ENCODE measurements around the gene CYP27C1.

Gene CYP27C1

GRCh38 chr2:127183771-127184170, 36.3 kb downstream of the CYP27C1 start:
- no peaks in the 10 kb centered on the region for H3K27me3 ChIP-seq (ENCODE audit: insufficient read depth, poor library complexity, severe bottlenecking)
- DNase-seq (ENCODE audit: low spot score) (no peak), ATAC-seq (ENCODE audit: low read depth) (no peak)
- TF ChIP-seq CTCF (IDR thresholded peaks at IDR 0.05; ENCODE audit: poor library complexity, severe bottlenecking): no peak
- H3K4me3 ChIP-seq (ENCODE audit: severe bottlenecking): no peak overlapping the region
- H3K27ac ChIP-seq (ENCODE audit: poor library complexity, severe bottlenecking): no peak overlapping the region
- H3K36me3 ChIP-seq (ENCODE audit: low read depth): no peaks in the 10 kb centered on the region
- no peaks in the 10 kb centered on the region for H3K4me1 ChIP-seq (ENCODE audit: insufficient read depth, poor library complexity, severe bottlenecking)
- peaks cover 3% of the 10 kb centered on the region for H3K9me3 ChIP-seq (ENCODE audit: severe bottlenecking)

- Histone ChIP-seq H3K27ac (ENCODE audit: poor library complexity, severe bottlenecking) (no peak overlapping the region), H3K4me3 (ENCODE audit: severe bottlenecking) (no peak overlapping the region), H3K9me3 (ENCODE audit: severe bottlenecking) (peaks cover 3% of the 10 kb centered on the region), H3K36me3 (ENCODE audit: low read depth) (no peaks in the 10 kb centered on the region), H3K4me1 (ENCODE audit: insufficient read depth, poor library complexity, severe bottlenecking) (no peaks in the 10 kb centered on the region), H3K27me3 (ENCODE audit: insufficient read depth, poor library complexity, severe bottlenecking) (no peaks in the 10 kb centered on the region)
- DNase-seq (ENCODE audit: low spot score) (no peak), ATAC-seq (ENCODE audit: low read depth) (no peak)
- no peak for TF ChIP-seq CTCF (IDR thresholded peaks at IDR 0.05; ENCODE audit: poor library complexity, severe bottlenecking)
Observed at GRCh38 chr2:127182626-127183458, 37.3 kb downstream of the CYP27C1 start.

- no peak overlapping the region for H3K4me3 ChIP-seq (ENCODE audit: severe bottlenecking)
- H3K27ac ChIP-seq (ENCODE audit: poor library complexity, severe bottlenecking): no peak overlapping the region
- ATAC-seq (ENCODE audit: low read depth) (no peak), DNase-seq (ENCODE audit: low spot score) (no peak)
- H3K27me3 ChIP-seq (ENCODE audit: insufficient read depth, poor library complexity, severe bottlenecking): no peaks in the 10 kb centered on the region
- H3K36me3 ChIP-seq (ENCODE audit: low read depth): no peaks in the 10 kb centered on the region
- no peak for TF ChIP-seq CTCF (IDR thresholded peaks at IDR 0.05; ENCODE audit: poor library complexity, severe bottlenecking)
- peaks cover 3% of the 10 kb centered on the region for H3K9me3 ChIP-seq (ENCODE audit: severe bottlenecking)
- H3K4me1 ChIP-seq (ENCODE audit: insufficient read depth, poor library complexity, severe bottlenecking): no peaks in the 10 kb centered on the region
Observed at GRCh38 chr2:127181851-127182250, 38.2 kb downstream of the CYP27C1 start.

- DNase-seq (ENCODE audit: low spot score) (no peak), ATAC-seq (ENCODE audit: low read depth) (no peak)
Observed at GRCh38 chr2:127179766-127180165, 40.3 kb downstream of the CYP27C1 start.

More at GRCh38 chr2:127179766-127180165, 40.3 kb downstream of the CYP27C1 start:
- H3K4me3 ChIP-seq (ENCODE audit: severe bottlenecking): no peak overlapping the region
- peaks cover 3% of the 10 kb centered on the region for H3K9me3 ChIP-seq (ENCODE audit: severe bottlenecking)
- no peak for TF ChIP-seq CTCF (IDR thresholded peaks at IDR 0.05; ENCODE audit: poor library complexity, severe bottlenecking)
- no peak overlapping the region for H3K27ac ChIP-seq (ENCODE audit: poor library complexity, severe bottlenecking)
- H3K4me1 ChIP-seq (ENCODE audit: insufficient read depth, poor library complexity, severe bottlenecking): no peaks in the 10 kb centered on the region
- H3K36me3 ChIP-seq (ENCODE audit: low read depth): no peaks in the 10 kb centered on the region
- no peaks in the 10 kb centered on the region for H3K27me3 ChIP-seq (ENCODE audit: insufficient read depth, poor library complexity, severe bottlenecking)

Measured in RWPE2 (cell line).